ENCODE data around the gene MUL1. TPM values are rescaled to one million over a fixed set of nuclear protein-coding genes. Genes with fewer than 3 reads are reported as not detected.
"Not testable (repeated sequence)": the region's sequence is repeated elsewhere in the genome, so short reads cannot be mapped to it uniquely, and the experiment has no call there.

Gene MUL1
- total RNA-seq, 8 experiments from 2014 or later: 21.0 to 36.3 (median 29.5) TPM

DNA sequence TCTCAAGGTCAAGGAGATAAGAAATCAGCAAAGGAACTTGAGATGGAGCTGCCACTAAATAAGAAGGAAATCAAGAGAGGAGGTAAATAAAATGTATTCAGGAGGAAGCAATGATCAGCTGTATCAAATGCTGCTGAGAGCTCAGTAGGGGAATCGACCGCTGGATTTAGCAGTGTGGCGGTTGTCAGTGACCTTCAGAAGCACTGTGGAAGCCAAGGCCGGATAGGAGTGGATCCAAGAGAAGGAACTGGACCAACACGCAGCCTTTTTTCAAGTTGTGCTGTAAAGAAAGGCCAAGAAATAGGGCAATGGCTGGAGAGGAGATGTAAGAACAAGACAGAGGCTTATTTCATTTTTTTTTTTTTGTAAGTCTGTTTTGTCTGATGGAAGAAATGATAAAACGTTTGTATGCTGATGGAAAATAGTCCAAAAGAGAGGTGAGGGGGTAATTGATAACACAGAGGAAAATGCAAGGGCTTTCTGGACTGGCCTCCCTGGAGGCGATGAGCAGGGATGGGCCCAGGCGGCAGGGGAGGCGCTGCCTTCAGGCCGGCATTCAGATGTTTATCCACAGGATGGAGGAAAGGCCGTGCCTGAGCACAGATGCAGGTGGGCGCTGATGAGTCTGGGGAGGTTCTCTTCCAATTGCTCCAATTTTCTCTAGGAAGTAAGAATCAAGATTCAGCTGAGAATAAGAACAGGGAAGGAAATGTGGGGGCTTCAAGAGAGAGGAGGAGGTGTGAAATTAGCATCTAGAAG, 26.9 kb upstream of the MUL1 start:
- Histone ChIP-seq H3K4me3 (no peak overlapping the region), H3K27ac (no peak overlapping the region), H3K4me1 (replicated peaks in 1 of 2) (peaks cover 5 to 6% of the 10 kb centered on the region in 2 donors)
- in situ Hi-C loops (cut with MboI; ENCODE audit: low pct_unique_long_range_greater_than_20kb in 2 of 9, low sequenced_read_pairs in 9 of 9, unreplicated experiment in 9 of 9): loop anchor here in 3 of 9 experiments (25.0 kb wide), 2 partner anchors 102 to 652 kb away; partner anchors contain the start of genes EIF4G3 (in 2 of the 3) and PINK1 (in 1 of the 3)
- no peak for ATAC-seq (replicated peaks in 6 of 8)
- WGBS, 10 experiments: 36 to 69% (median 57%) methylated on average over 4 to 12 of the region's 12 CpGs

DNA sequence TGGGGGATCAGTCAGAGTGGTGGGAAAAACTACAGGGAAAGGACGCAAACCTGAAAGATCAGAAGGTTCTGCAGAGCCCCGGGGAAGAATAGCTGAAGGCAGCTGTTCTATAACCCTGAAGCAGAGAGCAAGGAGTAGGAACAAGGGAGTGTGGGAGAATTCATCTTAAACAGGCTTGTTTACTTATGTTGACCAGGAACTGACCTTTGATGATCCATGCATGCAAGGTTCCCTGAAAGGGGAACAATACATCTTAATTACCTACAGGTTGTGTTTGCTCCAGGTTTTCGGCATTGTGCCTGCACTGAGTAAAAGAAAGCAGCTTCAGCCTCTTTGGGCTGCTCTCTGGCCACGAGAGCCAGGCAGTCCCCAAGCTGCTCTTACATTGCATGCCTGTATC, 25.7 kb upstream of the MUL1 start:
- in situ Hi-C loops (cut with MboI; ENCODE audit: low pct_unique_long_range_greater_than_20kb in 2 of 9, low sequenced_read_pairs in 9 of 9, unreplicated experiment in 9 of 9): loop anchor here in 3 of 9 experiments (25.0 kb wide), 2 partner anchors 104 to 654 kb away; partner anchors contain the start of genes EIF4G3 (in 2 of the 3) and PINK1 (in 1 of the 3)
- Histone ChIP-seq H3K4me1 (replicated peaks in 1 of 2) (peaks cover 5 to 6% of the 10 kb centered on the region in 2 donors), H3K4me3 (no peak overlapping the region), H3K27ac (no peak overlapping the region)
- ATAC-seq (replicated peaks in 6 of 8): no peak
- WGBS, 10 experiments: 0 to 37% (median 20%) methylated on average over 1 to 4 of the region's 4 CpGs; no CpG with 5 or more reads in 3 of the 10 experiments

GRCh38 chr1:20530901-20531300, 22.9 kb upstream of the MUL1 start:
- no peak overlapping the region for H3K4me3 ChIP-seq
- peaks cover 5 to 6% of the 10 kb centered on the region in 2 donors for H3K4me1 ChIP-seq (replicated peaks in 1 of 2)
- WGBS, 10 experiments: 0 to 88% (median 49%) methylated on average over 1 to 6 of the region's 6 CpGs; no CpG with 5 or more reads in 3 of the 10 experiments
- in situ Hi-C loops (cut with MboI; ENCODE audit: low pct_unique_long_range_greater_than_20kb in 2 of 9, low sequenced_read_pairs in 9 of 9, unreplicated experiment in 9 of 9): loop anchor here in 3 of 9 experiments (25.0 kb wide), 2 partner anchors 106 to 656 kb away; partner anchors contain the start of genes EIF4G3 (in 2 of the 3) and PINK1 (in 1 of the 3)
- H3K27ac ChIP-seq: no peak overlapping the region
- ATAC-seq (replicated peaks in 6 of 8): peak in 6 of 8 experiments; percentile 36 to 95 (median 66)

- peak in 5 of 8 experiments; percentile 29 to 57 (median 35) for ATAC-seq (replicated peaks in 6 of 8)
- Histone ChIP-seq H3K4me1 (replicated peaks in 1 of 2) (peaks cover 5 to 6% of the 10 kb centered on the region in 2 donors), H3K4me3 (no peak overlapping the region), H3K27ac (no peak overlapping the region)
- in situ Hi-C loops (cut with MboI; ENCODE audit: low pct_unique_long_range_greater_than_20kb in 2 of 9, low sequenced_read_pairs in 9 of 9, unreplicated experiment in 9 of 9): loop anchor here in 3 of 9 experiments (25.0 kb wide), 2 partner anchors 107 to 657 kb away; partner anchors contain the start of genes EIF4G3 (in 2 of the 3) and PINK1 (in 1 of the 3)
- 37 to 80% (median 50%) methylated on average over 1 to 8 of the region's 8 CpGs; no CpG with 5 or more reads in 1 of the 10 experiments for WGBS, 10 experiments
Observed at GRCh38 chr1:20530306-20530705, 22.4 kb upstream of the MUL1 start.

DNA sequence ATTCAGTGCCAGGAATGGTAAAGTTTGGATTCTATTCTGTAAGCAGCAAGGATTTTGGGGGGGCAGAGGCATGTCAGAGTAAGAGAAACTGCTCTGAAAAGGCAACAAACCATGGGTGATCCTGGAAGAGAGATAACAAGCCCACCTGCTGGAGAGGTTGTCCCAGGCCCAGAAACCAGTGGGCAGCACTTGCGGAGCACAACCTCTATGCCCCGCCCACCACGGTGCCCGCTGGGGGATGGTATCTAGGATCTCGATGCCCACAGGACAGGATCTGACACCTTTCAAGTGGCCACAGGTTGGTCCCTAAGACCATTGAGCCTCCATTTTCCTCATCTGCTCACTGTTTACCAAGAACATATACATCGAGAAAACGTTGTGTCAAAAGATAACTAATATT, 20.3 kb upstream of the MUL1 start:
- Histone ChIP-seq H3K27ac (no peak overlapping the region), H3K4me3 (no peak overlapping the region), H3K4me1 (replicated peaks in 1 of 2) (peaks cover 5 to 6% of the 10 kb centered on the region in 2 donors)
- WGBS, 10 experiments: 44 to 92% (median 53%) methylated on average over 1 to 7 of the region's 7 CpGs; no CpG with 5 or more reads in 2 of the 10 experiments
- no peak for ATAC-seq (replicated peaks in 6 of 8)
- in situ Hi-C loops (cut with MboI; ENCODE audit: low pct_unique_long_range_greater_than_20kb in 2 of 9, low sequenced_read_pairs in 9 of 9, unreplicated experiment in 9 of 9): loop anchor here in 7 of 9 experiments (5.0 to 25.0 kb wide), 5 partner anchors 107 to 659 kb away; partner anchors contain the start of genes PINK1 (in 3 of the 7) and EIF4G3 (in 2 of the 7)

GRCh38 chr1:20526267-20526666, 18.3 kb upstream of the MUL1 start:
- WGBS, 10 experiments: 0 to 100% (median 84%) methylated on average over 1 to 6 of the region's 6 CpGs
- no peak overlapping the region for H3K27ac ChIP-seq
- no peak overlapping the region for H3K4me3 ChIP-seq
- peaks cover 5 to 6% of the 10 kb centered on the region in 2 donors for H3K4me1 ChIP-seq (replicated peaks in 1 of 2)
- ATAC-seq (replicated peaks in 6 of 8): no peak
- in situ Hi-C loops (cut with MboI; ENCODE audit: low pct_unique_long_range_greater_than_20kb in 2 of 9, low sequenced_read_pairs in 9 of 9, unreplicated experiment in 9 of 9): loop anchor here in 7 of 9 experiments (5.0 to 25.0 kb wide), 5 partner anchors 109 to 661 kb away; partner anchors contain the start of genes PINK1 (in 3 of the 7) and EIF4G3 (in 2 of the 7)

- Histone ChIP-seq H3K27ac (no peak overlapping the region), H3K4me1 (replicated peaks in 1 of 2) (no peaks in the 10 kb centered on the region), H3K4me3 (no peak overlapping the region)
- in situ Hi-C loops (cut with MboI; ENCODE audit: low pct_unique_long_range_greater_than_20kb in 2 of 9, low sequenced_read_pairs in 9 of 9, unreplicated experiment in 9 of 9): loop anchor here in 4 of 9 experiments (10.0 to 25.0 kb wide), 3 partner anchors 113 to 123 kb away; partner anchors contain the start of gene PINK1 (in 3 of the 4)
- 0 to 23% (median 5%) methylated on average over 1 to 15 of the region's 17 CpGs for WGBS, 10 experiments
- peak; percentile 45 to 80 (median 70) for ATAC-seq (replicated peaks in 6 of 8)
Observed at GRCh38 chr1:20521960-20522861, 14.3 kb upstream of the MUL1 start.

GRCh38 chr1:20519609-20520262, 11.8 kb upstream of the MUL1 start:
- not testable (repeated sequence) for H3K27ac ChIP-seq; ATAC-seq (replicated peaks in 6 of 8); H3K4me1 ChIP-seq (replicated peaks in 1 of 2); H3K4me3 ChIP-seq
- in situ Hi-C loops (cut with MboI; ENCODE audit: low pct_unique_long_range_greater_than_20kb in 2 of 9, low sequenced_read_pairs in 9 of 9, unreplicated experiment in 9 of 9): loop anchor here in 4 of 9 experiments (10.0 to 25.0 kb wide), 3 partner anchors 115 to 125 kb away; partner anchors contain the start of gene PINK1 (in 3 of the 4)
- 14 to 100% (median 59%) methylated on average over 1 to 7 of the region's 7 CpGs for WGBS, 10 experiments

DNA sequence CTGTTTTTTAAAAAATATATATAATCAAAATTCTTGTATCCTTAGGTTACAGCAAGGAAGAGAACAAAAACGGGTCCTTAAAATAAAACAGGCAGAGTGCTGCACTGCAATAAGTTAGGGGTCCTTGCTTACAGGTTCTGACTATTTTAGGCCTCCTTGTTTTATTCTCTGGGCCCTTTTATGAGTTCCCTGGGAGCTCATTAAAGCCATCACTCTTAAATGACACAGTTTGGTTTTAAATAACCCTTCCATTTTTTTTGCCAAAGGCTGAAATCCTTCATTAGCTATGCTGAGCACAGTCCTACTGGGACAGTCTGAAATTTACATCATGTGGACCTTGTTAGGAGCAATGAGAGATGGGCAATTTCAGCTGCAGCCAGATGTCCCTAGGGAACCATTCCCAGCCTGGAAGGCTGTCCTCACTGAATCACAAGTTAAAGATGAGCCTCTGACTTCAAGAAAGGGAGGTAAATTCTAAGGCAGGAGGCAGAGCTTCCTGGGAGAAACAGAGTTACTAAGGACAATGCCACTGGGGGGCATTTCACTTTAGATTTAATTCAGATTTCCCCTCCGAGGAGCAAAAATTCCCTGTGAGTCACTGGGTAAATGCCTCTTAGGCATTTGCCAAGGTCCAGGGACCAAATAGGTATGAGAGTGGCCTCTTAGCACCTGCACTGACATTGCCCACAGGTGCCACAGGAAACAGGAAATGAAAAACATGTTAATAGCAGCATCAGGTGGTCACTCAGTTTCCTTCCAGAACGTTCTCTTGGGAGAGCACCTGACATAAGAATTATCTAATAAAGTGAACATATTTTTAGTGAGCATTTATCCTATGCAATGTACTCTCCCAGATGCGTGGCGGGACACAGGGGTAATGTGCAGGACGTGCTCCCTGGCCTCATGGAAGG, 3.8 kb upstream of the MUL1 start:
- 0 to 78% (median 8%) methylated on average over 1 to 6 of the region's 6 CpGs; no CpG with 5 or more reads in 1 of the 10 experiments for WGBS, 10 experiments
- Histone ChIP-seq H3K4me3 (no peak overlapping the region), H3K4me1 (replicated peaks in 1 of 2) (peaks cover 19 to 26% of the 10 kb centered on the region in 2 donors), H3K27ac (peak overlapping the region in 1 of 2 donors; percentile 33)
- peak in 7 of 8 experiments; percentile 13 to 82 (median 60) for ATAC-seq (replicated peaks in 6 of 8)
- in situ Hi-C loops (cut with MboI; ENCODE audit: low pct_unique_long_range_greater_than_20kb in 2 of 9, low sequenced_read_pairs in 9 of 9, unreplicated experiment in 9 of 9): loop anchor here in 1 of 9 experiments (25.0 kb wide), 1 partner anchor 126 kb away; the partner anchor contains the start of gene PINK1

DNA sequence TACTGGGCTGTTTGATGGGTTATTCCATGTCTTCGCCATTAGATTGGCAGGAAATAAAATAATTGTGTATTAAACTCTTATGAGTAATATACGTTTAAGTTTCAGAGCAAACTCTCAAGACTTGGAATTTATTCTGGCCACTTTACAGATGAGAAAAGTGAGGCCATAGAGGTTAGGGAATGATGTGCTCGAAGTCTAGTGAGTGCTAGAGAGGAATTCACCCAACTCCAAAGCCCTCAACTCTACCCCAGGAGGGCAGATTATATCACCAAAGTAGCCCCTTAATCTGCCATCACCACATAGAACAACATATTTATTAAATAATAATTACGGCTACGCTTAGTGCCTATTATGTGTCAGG, 440 bp upstream of the MUL1 start:
- Histone ChIP-seq H3K27ac (peak overlapping the region; percentile 40 to 89), H3K4me3 (peak overlapping the region; percentile 70 to 98 (median 89)), H3K4me1 (replicated peaks in 1 of 2) (peaks cover 25 to 38% of the 10 kb centered on the region in 2 donors)
- WGBS, 10 experiments: 0 to 100% (median 68%) methylated on average over 1 to 5 of the region's 5 CpGs; no CpG with 5 or more reads in 2 of the 10 experiments
- ATAC-seq (replicated peaks in 6 of 8): no peak
- in situ Hi-C loops (cut with MboI; ENCODE audit: low pct_unique_long_range_greater_than_20kb in 2 of 9, low sequenced_read_pairs in 9 of 9, unreplicated experiment in 9 of 9): loop anchor here in 1 of 9 experiments (10.0 to 25.0 kb wide), 2 partner anchors 129 to 584 kb away; partner anchors contain the start of genes PINK1 and PLA2G2E

DNA sequence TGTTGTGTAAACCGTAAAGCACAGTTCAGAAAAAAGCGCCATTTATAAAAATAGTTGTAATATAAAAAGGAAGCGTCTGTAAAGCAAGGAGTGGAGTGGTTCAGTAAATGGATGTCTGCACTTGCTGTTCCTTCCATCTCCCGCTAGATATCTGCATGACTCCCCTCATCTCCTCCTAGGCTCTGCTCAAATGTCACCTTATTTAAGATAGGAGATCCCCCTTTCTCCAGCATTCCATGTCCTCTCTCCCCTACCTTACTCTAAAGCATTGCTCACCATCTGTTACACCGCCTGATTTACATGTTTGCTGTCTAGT, 745 bp downstream of the MUL1 start:
- peak overlapping the region in 1 of 2 donors; percentile 89 for H3K27ac ChIP-seq
- WGBS, 10 experiments: 0 to 55% (median 29%) methylated on average over 2 to 5 of the region's 5 CpGs

More for the DNA sequence above, 745 bp downstream of the MUL1 start:
- in situ Hi-C loops (cut with MboI; ENCODE audit: low pct_unique_long_range_greater_than_20kb in 2 of 9, low sequenced_read_pairs in 9 of 9, unreplicated experiment in 9 of 9): loop anchor here in 1 of 9 experiments (10.0 to 25.0 kb wide), 2 partner anchors 130 to 582 kb away; partner anchors contain the start of genes PINK1 and PLA2G2E
- Histone ChIP-seq H3K4me3 (peak overlapping the region; percentile 70 to 98 (median 89)), H3K4me1 (replicated peaks in 1 of 2) (peaks cover 23 to 33% of the 10 kb centered on the region in 2 donors)
- ATAC-seq (replicated peaks in 6 of 8): peak in 4 of 8 experiments; percentile 1 to 15 (median 8)

All from motor neuron (in vitro differentiated cells).